Hematopoietic multipotent progenitor cell (in vitro differentiated cells): ENCODE results near the gene DDX11. TPM values are rescaled to one million over a fixed set of nuclear protein-coding genes. Genes with fewer than 3 reads are reported as not detected.
"Not testable (repeated sequence)": the region's sequence is repeated elsewhere in the genome, so short reads cannot be mapped to it uniquely, and the experiment has no call there.

Experiments
- DNase-seq, 3 donors: peaks; one replicate each; pipeline ENCODE4 v3.0.0-alpha.2; 2011 to 2015; ENCODE audit warnings: low read depth in 2 of 3, low spot score in 2 of 3
- total RNA-seq: library from RNA; depleted of rRNA; stranded (reverse); fragments of >200 nt; gene quantifications from one replicate; pipeline ENCODE4 v1.2.3, GENCODE V29; 2012

DDX11 gene
- total RNA-seq, 1 donor = 44.4 TPM

DNA sequence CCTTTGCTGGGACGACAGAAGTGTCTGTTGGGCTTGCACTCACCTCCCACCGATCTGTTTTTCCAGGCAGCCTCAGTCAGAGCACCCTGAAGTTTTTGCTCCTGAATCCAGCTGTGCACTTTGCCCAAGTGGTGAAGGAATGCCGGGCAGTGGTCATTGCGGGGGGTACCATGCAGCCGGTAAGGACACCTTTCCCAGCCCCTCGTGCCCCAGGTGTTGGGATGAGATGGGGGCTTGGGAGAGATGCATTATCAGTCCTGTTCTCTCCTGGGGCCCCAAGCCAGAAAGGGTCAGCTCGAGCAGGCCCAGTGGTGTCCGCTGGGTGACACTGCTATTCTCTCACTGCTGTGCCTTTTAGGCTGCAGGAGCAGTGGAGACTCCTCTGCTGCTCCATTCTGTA, 24.2 kb downstream of the DDX11 start:
- DNase-seq = not testable (repeated sequence)

- not testable (repeated sequence) for DNase-seq
Observed at GRCh38 chr12:31098363-31098762, 24.7 kb downstream of the DDX11 start.

DNA sequence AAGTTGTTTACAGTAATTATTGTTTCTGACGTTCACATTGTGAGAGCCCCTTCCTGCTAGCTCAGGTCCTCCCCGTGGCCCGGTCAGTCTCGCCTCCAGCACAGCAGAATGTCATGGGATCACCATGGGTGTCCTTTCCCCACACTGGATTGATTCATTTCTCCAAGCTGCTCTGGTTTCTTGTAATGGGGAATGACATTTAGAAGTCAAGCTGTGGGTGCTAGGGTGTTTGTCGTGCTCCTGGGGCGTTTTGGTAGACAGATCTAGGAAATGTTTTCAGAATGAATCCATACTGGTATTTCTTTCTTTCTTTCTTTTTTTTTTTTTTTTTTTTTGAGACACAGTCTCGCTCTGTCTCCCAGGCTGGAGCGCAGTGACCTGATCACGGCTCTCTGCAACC, 25.1 kb downstream of the DDX11 start:
- DNase-seq = not testable (repeated sequence)

DNA sequence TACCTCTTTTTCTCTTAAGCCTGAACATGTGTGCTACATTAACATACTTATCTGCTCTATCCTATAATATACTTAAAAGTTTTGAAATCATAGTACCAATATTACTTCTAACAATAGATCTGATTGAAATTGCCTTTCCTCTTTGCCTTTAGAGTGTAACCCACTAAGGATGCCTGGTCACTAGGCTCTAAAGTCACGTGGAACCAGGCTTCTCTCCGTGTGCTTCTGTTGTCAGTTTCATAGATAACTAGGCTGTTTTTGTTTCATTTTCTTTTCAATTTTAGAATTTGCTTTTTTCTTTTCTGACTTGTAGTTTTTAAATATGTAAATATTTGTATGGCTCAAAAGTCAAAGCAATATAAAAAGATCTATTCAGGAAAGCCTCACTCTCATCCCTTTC, 25.8 kb downstream of the DDX11 start:
- not testable (repeated sequence) for DNase-seq

GRCh38 chr12:31100503-31101208, 27.0 kb downstream of the DDX11 start:
- DNase-seq = not testable (repeated sequence)

- not testable (repeated sequence) for DNase-seq
Observed at GRCh38 chr12:31102125-31102524, 28.5 kb downstream of the DDX11 start.

GRCh38 chr12:31102596-31102995, 28.9 kb downstream of the DDX11 start:
- not testable (repeated sequence) for DNase-seq

GRCh38 chr12:31103561-31103975, 29.9 kb downstream of the DDX11 start:
- not testable (repeated sequence) for DNase-seq

GRCh38 chr12:31104220-31104619, 30.6 kb downstream of the DDX11 start:
- not testable (repeated sequence) for DNase-seq

- DNase-seq = not testable (repeated sequence)
Observed at GRCh38 chr12:31104773-31105172, 31.1 kb downstream of the DDX11 start.

- no peak for DNase-seq
Observed at GRCh38 chr12:31105668-31106067, 32.0 kb downstream of the DDX11 start.

DNA sequence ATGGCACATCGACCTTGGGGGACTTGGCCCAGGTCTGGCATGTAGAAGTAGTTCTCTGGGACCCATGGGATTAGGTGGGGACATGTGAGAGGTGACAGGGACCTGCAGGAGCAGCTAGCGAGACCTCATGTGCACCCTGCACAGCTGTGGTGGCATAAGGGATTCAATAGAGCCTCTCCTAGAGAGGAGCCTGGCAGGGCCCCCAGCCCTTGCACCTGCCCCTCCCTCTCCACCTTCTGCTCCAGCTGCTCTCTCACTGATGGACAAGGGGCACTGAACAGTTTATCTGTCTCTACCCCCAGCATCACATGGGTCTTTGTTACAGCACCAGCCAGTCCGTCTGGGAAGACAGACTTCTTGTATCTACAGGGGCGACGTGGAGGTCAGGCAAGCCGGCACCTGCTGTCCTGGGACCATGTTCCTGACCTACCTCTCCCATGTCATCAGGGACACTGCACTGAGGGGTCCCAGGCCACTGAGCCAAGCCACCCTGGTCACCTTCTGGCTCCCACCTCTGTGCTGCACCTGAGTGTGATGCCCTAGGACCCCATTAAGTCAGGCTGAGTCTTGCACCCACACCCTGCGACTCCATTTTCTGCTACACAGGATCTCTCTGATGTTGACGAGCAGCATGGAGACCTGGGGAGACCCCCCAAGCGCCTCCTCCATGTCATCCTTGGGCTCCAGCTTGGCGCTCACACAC, 32.6 kb downstream of the DDX11 start:
- no peak for DNase-seq

GRCh38 chr12:31109773-31110172, 36.1 kb downstream of the DDX11 start:
- DNase-seq = not testable (repeated sequence)

DNA sequence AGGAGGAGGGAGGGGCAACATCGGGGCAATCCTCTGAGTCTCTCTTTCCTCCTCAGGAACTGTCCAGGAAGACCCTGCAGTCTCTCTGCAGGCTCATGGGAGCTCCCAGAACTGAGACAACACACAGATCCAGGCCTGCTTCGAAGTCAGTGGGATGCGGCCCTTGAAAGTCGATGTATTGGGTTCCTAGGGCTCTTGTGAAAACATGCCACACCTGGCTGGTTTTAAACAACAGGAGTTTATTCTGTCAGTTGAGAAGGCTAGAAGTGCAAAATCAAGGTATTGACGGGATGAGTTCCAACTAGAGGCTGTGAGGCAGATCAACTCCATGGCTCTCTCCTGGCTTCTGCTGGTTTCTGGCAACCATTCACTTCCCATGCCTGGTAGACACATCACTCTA, 36.6 kb downstream of the DDX11 start:
- DNase-seq = not testable (repeated sequence)

GRCh38 chr12:31115092-31115601, 41.5 kb downstream of the DDX11 start:
- not testable (repeated sequence) for DNase-seq

DNA sequence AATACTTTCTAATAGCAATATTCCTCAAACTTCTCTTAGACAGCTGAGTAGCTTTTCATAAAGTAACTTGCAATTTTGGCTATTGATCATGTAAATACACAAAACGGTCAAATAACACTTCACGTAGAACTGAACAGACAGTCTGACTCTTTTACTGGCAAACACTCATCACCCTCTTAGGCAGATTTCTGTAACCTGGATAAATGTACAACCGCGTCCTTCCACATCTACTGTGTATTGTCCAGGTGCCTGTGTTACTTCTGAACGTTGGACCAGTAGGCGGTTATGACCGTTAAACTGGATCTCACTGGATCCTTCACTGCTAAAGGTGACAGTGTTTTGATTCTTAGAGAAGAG, 43.2 kb downstream of the DDX11 start:
- DNase-seq = not testable (repeated sequence)

GRCh38 chr12:31117203-31118011, 43.7 kb downstream of the DDX11 start:
- peak; percentile 44 to 82 (median 63) for DNase-seq

DNA sequence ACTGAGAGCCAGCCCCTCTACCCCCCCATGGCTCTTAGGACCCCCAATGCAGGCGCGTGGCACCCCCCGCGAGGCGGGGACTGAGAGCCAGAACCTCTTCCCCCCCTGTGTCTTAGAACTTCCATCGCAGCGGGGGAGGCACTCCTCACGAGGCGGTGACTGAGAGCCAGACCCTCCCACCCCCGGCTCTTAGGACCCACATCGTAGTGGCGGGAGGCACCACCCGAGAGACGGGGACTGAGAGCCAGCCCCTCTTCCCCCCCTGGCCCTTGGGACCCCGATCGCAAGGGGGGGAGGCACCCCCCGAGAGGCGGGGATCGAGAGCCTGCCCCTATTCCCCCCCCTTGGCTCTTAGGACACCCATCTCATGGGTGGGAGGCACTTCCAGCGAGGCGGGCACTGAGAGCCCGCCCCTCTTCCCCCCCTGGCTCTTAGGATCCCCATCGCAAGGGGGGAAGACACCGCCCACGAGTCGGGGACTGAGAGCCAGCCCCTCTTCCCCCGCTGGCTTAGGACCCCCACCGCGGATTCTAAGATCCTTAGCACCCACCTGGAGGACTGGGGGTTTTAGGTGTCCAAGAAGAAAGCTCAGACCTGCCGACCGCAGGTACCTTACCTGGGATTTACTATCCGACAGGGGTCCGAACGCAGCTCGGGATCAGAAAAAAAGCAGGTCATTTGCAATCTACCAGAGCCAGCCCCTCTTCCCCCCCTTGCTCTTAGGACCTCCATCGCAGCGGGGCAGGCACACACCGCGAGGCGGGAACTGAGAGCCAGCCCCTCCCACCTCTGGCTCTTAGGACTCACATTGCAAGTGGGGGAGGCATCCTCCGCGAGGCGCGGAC, 44.9 kb downstream of the DDX11 start:
- DNase-seq = peak in 2 of 3 donors; percentile 42 to 61

GRCh38 chr12:31119192-31119802, 45.6 kb downstream of the DDX11 start:
- no peak for DNase-seq

- no peak for DNase-seq
Observed at GRCh38 chr12:31119803-31120211, 46.1 kb downstream of the DDX11 start.
